WTC11 (cell line): ENCODE measurements around the gene ZNF175. TPM values are rescaled to one million over a fixed set of nuclear protein-coding genes. Genes with fewer than 3 reads are reported as not detected.

Source experiments
- ATAC-seq: fragments of 200-7000 bp; cut with Tn5 transposase; 2 replicates; pipeline ENCODE4 v1.10.0; 2021; ENCODE audit warnings: mild to moderate bottlenecking, moderate library complexity
- CTCF ChIA-PET: fragments of 300-600 bp; sonication (Branson Sonifier 250); formaldehyde crosslinking; loops from one replicate; lab custom pipeline; 2021; ENCODE audit warnings: antibody characterized with exemption; lab: Charles Lee
- POLR2A ChIA-PET: fragments of 350-600 bp; sonication (Branson Sonifier 250); formaldehyde crosslinking; loops from one replicate; lab custom pipeline; 2021; ENCODE audit warnings: antibody characterized with exemption; lab: Charles Lee
- DNase-seq: peaks from one replicate; pipeline ENCODE4 v3.0.0; 2021; ENCODE audit warnings: low spot score
- H3K27ac Mint-ChIP-seq: 2 replicates; pipeline ENCODE4 v1.8.0; 2021; ENCODE audit warnings: mixed read lengths
- H3K27me3 Mint-ChIP-seq: 2 replicates; pipeline ENCODE4 v1.8.0; 2021; ENCODE audit warnings: low read depth, mild to moderate bottlenecking, moderate library complexity, mixed read lengths
- H3K36me3 Mint-ChIP-seq: 2 replicates; pipeline ENCODE4 v1.8.0; 2021; ENCODE audit warnings: mixed read lengths
- H3K4me1 Mint-ChIP-seq: 2 replicates; pipeline ENCODE4 v1.8.0; 2022; ENCODE audit warnings: mixed read lengths
- H3K4me3 Mint-ChIP-seq: 2 replicates; pipeline ENCODE4 v1.8.0; 2021; ENCODE audit warnings: mild to moderate bottlenecking, moderate library complexity, mixed read lengths
- H3K9me3 Mint-ChIP-seq: 2 replicates; pipeline ENCODE4 v1.8.0; 2021; ENCODE audit warnings: mixed read lengths
- CBFB ChIP-seq: sonication (generic); formaldehyde crosslinking; IDR thresholded peaks from 2 replicates; pipeline ENCODE4 v1.8.1; 2022; ENCODE audit warnings: mild to moderate bottlenecking, low read depth, missing genetic modification reagents
- HMGA2 ChIP-seq: fragments of 250-450 bp; sonication (Bioruptor Pico); IDR thresholded peaks from 2 replicates; pipeline ENCODE4 v1.4.0; 2021; ENCODE audit warnings: mild to moderate bottlenecking, moderate library complexity
- MAX ChIP-seq: sonication (generic); formaldehyde crosslinking; IDR thresholded peaks from 2 replicates; pipeline ENCODE4 v1.8.0; 2022; ENCODE audit warnings: mild to moderate bottlenecking, missing genetic modification reagents
- MXD4 ChIP-seq: fragments of 250-450 bp; sonication (Bioruptor Pico); IDR thresholded peaks from 2 replicates; pipeline ENCODE4 v1.8.0; 2021; ENCODE audit warnings: mild to moderate bottlenecking, moderate library complexity, borderline replicate concordance
- NFE2L1 ChIP-seq: sonication (generic); formaldehyde crosslinking; IDR thresholded peaks from 2 replicates; pipeline ENCODE4 v1.8.1; 2023; ENCODE audit warnings: missing genetic modification reagents
- NR1H2 ChIP-seq: sonication (generic); formaldehyde crosslinking; IDR thresholded peaks from 2 replicates; pipeline ENCODE4 v1.9.0; 2021; ENCODE audit warnings: mild to moderate bottlenecking, moderate library complexity, missing genetic modification reagents
- NR2C2 ChIP-seq: sonication (generic); formaldehyde crosslinking; IDR thresholded peaks from 2 replicates; pipeline ENCODE4 v1.8.0; 2022; ENCODE audit warnings: mild to moderate bottlenecking, missing genetic modification reagents
- NR3C1 ChIP-seq: sonication (generic); formaldehyde crosslinking; conservative IDR thresholded peaks from 2 replicates; pipeline ENCODE4 v1.8.1; 2023; ENCODE audit warnings: low read depth, mild to moderate bottlenecking, missing genetic modification reagents
- PRRX2 ChIP-seq: fragments of 250-450 bp; sonication (Bioruptor Pico); IDR thresholded peaks from 2 replicates; pipeline ENCODE4 v1.8.0; 2021; ENCODE audit warnings: mild to moderate bottlenecking
- RORB ChIP-seq: fragments of 250-450 bp; sonication (Bioruptor Pico); IDR thresholded peaks from 2 replicates; pipeline ENCODE4 v1.9.0; 2021; ENCODE audit warnings: mild to moderate bottlenecking
- SOX15 ChIP-seq: fragments of 250-450 bp; sonication (Bioruptor Pico); IDR thresholded peaks from 2 replicates; pipeline ENCODE4 v1.9.0; 2021; ENCODE audit warnings: mild to moderate bottlenecking
- TP53 ChIP-seq: sonication (generic); formaldehyde crosslinking; IDR thresholded peaks from 2 replicates; pipeline ENCODE4 v1.8.1; 2023; ENCODE audit warnings: mild to moderate bottlenecking, missing genetic modification reagents
- ZBTB21 ChIP-seq: sonication (generic); formaldehyde crosslinking; IDR thresholded peaks from 2 replicates; pipeline ENCODE4 v1.8.1; 2023; ENCODE audit warnings: mild to moderate bottlenecking, missing genetic modification reagents, borderline replicate concordance
- ZNF138 ChIP-seq: sonication (generic); formaldehyde crosslinking; conservative IDR thresholded peaks from 2 replicates; pipeline ENCODE4 v1.8.1; 2022; ENCODE audit warnings: mild to moderate bottlenecking, moderate library complexity, missing genetic modification reagents
- ZNF219 ChIP-seq: sonication (generic); formaldehyde crosslinking; IDR thresholded peaks from 2 replicates; pipeline ENCODE4 v1.8.0; 2023; ENCODE audit warnings: missing genetic modification reagents, mild to moderate bottlenecking, borderline replicate concordance
- ZNF396 ChIP-seq: fragments of 250-450 bp; sonication (Bioruptor Pico); IDR thresholded peaks from 2 replicates; pipeline ENCODE4 v1.8.0; 2021; ENCODE audit warnings: mild to moderate bottlenecking, moderate library complexity, borderline replicate concordance
- total RNA-seq: library from RNA; stranded (reverse); gene quantifications from 3 replicates; pipeline ENCODE4 v1.2.3, GENCODE V29; 2021
- TF ChIP-seq, protein P1 (sequence below): sonication (generic); formaldehyde crosslinking; IDR thresholded peaks from 2 replicates; pipeline ENCODE4 v1.8.1; 2023; ENCODE audit warnings: mild to moderate bottlenecking, moderate library complexity, missing genetic modification reagents
- TF ChIP-seq, protein P2 (sequence below): sonication (generic); formaldehyde crosslinking; IDR thresholded peaks from 2 replicates; pipeline ENCODE4 v1.8.1; 2022; ENCODE audit warnings: low read depth, mild to moderate bottlenecking, moderate library complexity, missing genetic modification reagents, borderline replicate concordance
- TF ChIP-seq, protein P3 (sequence below): sonication (generic); formaldehyde crosslinking; IDR thresholded peaks from 2 replicates; pipeline ENCODE4 v1.8.0; 2022; ENCODE audit warnings: missing genetic modification reagents
- TF ChIP-seq, protein P4 (sequence below): fragments of 250-450 bp; sonication (Bioruptor Pico); IDR thresholded peaks from 2 replicates; pipeline ENCODE4 v1.9.0; 2021; ENCODE audit warnings: mild to moderate bottlenecking

ZNF175 gene
- total RNA-seq, 1 experiment from 2014 or later, result 10.9 TPM

DNA sequence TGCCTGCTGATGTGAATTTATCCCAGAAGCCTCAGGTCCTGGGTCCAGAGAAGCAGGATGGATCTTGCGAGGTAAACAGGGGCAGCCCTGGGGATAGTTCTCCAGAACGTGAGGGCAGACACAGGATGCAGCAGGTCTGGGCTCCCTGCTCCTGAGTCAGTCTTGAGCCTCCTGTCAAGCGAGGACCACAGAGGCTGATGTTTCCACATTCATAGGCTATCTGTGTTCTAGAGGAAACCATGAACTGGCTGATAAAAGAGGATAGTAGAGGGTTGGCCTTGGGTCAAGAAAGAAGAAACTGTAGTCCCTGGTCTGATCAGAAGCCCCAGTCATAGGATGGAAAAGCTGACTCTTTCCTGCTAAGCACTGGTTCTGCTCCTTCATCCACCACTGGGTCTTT is 2.2 kb downstream of the ZNF175 start:
- DNase-seq (no peak), ATAC-seq (no peak)
- H3K4me1 Mint-ChIP-seq, result peaks cover 7% of the 10 kb centered on the region
- TF ChIP-seq NR2C2 (CRISPR knock-in tag) (no peak), MXD4 (CRISPR knock-in tag) (no peak), ZNF219 (CRISPR knock-in tag) (no peak), TP53 (CRISPR knock-in tag) (no peak), CBFB (no peak), SOX15 (no peak), RORB (CRISPR knock-in tag) (no peak), MAX (CRISPR knock-in tag) (no peak)
- TF ChIP-seq, protein P1, sequence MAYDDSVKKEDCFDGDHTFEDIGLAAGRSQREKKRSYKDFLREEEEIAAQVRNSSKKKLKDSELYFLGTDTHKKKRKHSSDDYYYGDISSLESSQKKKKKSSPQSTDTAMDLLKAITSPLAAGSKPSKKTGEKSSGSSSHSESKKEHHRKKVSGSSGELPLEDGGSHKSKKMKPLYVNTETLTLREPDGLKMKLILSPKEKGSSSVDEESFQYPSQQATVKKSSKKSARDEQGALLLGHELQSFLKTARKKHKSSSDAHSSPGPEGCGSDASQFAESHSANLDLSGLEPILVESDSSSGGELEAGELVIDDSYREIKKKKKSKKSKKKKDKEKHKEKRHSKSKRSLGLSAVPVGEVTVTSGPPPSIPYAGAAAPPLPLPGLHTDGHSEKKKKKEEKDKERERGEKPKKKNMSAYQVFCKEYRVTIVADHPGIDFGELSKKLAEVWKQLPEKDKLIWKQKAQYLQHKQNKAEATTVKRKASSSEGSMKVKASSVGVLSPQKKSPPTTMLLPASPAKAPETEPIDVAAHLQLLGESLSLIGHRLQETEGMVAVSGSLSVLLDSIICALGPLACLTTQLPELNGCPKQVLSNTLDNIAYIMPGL (CRISPR knock-in tag), result no peak
- TF ChIP-seq, protein P2, sequence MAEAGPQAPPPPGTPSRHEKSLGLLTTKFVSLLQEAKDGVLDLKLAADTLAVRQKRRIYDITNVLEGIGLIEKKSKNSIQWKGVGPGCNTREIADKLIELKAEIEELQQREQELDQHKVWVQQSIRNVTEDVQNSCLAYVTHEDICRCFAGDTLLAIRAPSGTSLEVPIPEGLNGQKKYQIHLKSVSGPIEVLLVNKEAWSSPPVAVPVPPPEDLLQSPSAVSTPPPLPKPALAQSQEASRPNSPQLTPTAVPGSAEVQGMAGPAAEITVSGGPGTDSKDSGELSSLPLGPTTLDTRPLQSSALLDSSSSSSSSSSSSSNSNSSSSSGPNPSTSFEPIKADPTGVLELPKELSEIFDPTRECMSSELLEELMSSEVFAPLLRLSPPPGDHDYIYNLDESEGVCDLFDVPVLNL, result no peak
- TF ChIP-seq, protein P3, sequence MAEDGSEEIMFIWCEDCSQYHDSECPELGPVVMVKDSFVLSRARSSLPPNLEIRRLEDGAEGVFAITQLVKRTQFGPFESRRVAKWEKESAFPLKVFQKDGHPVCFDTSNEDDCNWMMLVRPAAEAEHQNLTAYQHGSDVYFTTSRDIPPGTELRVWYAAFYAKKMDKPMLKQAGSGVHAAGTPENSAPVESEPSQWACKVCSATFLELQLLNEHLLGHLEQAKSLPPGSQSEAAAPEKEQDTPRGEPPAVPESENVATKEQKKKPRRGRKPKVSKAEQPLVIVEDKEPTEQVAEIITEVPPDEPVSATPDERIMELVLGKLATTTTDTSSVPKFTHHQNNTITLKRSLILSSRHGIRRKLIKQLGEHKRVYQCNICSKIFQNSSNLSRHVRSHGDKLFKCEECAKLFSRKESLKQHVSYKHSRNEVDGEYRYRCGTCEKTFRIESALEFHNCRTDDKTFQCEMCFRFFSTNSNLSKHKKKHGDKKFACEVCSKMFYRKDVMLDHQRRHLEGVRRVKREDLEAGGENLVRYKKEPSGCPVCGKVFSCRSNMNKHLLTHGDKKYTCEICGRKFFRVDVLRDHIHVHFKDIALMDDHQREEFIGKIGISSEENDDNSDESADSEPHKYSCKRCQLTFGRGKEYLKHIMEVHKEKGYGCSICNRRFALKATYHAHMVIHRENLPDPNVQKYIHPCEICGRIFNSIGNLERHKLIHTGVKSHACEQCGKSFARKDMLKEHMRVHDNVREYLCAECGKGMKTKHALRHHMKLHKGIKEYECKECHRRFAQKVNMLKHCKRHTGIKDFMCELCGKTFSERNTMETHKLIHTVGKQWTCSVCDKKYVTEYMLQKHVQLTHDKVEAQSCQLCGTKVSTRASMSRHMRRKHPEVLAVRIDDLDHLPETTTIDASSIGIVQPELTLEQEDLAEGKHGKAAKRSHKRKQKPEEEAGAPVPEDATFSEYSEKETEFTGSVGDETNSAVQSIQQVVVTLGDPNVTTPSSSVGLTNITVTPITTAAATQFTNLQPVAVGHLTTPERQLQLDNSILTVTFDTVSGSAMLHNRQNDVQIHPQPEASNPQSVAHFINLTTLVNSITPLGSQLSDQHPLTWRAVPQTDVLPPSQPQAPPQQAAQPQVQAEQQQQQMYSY (CRISPR knock-in tag), result no peak
- POLR2A ChIA-PET, result no interaction called here
- H3K9me3 Mint-ChIP-seq, result no peaks in the 10 kb centered on the region
- H3K36me3 Mint-ChIP-seq, result peaks cover 11% of the 10 kb centered on the region
- CTCF ChIA-PET, result no interaction called here
- H3K4me3 Mint-ChIP-seq, result no peak overlapping the region
- H3K27ac Mint-ChIP-seq, result no peak overlapping the region
- H3K27me3 Mint-ChIP-seq, result peaks cover 16% of the 10 kb centered on the region

DNA sequence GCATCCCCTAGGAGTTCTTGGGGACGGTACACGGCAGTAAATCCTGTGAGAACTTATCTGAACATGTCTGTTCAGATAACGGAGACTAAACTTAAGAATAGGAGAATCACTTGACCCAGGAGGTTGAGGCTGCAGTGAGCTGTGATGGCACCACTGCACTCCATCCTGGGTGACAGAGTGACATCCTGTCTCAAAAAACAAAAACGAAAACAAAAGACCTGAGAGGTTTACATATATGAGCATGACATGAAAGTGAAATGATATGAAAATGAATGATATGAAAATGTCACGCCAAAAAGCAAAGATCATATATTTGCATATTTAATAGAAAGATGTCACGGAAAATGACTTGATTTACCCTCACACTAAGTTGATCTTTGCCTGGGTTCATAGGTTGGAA is 5.8 kb downstream of the ZNF175 start:
- no peaks in the 10 kb centered on the region for H3K27me3 Mint-ChIP-seq
- no peak for TF ChIP-seq HMGA2 (CRISPR knock-in tag)
- no peak for TF ChIP-seq ZBTB21 (CRISPR knock-in tag)
- no peak for TF ChIP-seq ZNF396 (CRISPR knock-in tag)
- no peak for TF ChIP-seq ZNF138 (CRISPR knock-in tag)
- TF ChIP-seq NR3C1, result no peak
- TF ChIP-seq NR1H2 (CRISPR knock-in tag), result no peak
- no peak for TF ChIP-seq PRRX2 (CRISPR knock-in tag)
- no peak for TF ChIP-seq NFE2L1 (CRISPR knock-in tag)
- TF ChIP-seq, protein P4, sequence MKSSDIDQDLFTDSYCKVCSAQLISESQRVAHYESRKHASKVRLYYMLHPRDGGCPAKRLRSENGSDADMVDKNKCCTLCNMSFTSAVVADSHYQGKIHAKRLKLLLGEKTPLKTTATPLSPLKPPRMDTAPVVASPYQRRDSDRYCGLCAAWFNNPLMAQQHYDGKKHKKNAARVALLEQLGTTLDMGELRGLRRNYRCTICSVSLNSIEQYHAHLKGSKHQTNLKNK (CRISPR knock-in tag), result no peak
- DNase-seq (no peak), ATAC-seq (no peak)
- H3K4me1 Mint-ChIP-seq, result peaks cover 3% of the 10 kb centered on the region; the same call in 1 of the 2 replicates
- peaks cover 20% of the 10 kb centered on the region for H3K36me3 Mint-ChIP-seq
- H3K27ac Mint-ChIP-seq, result no peak overlapping the region
- H3K9me3 Mint-ChIP-seq, result no peaks in the 10 kb centered on the region
- CTCF ChIA-PET, result no interaction called here
- POLR2A ChIA-PET, result no interaction called here
- H3K4me3 Mint-ChIP-seq, result no peak overlapping the region
